SK-N-SH treated with all-trans-retinoic acid at 6 μM for 48 hours (cell line): Measurements from ENCODE around the gene TMEM263.

Experiments
- ATAC-seq: fragments of 200-7000 bp; cut with Tn5 transposase; 3 replicates; pipeline ENCODE4 v1.9.1; 2020; ENCODE audit warnings: mild to moderate bottlenecking, moderate library complexity
- BACH2 ChIP-seq: fragments of 250-450 bp; sonication (Bioruptor Pico); IDR thresholded peaks from 2 replicates; pipeline ENCODE4 v1.9.0; 2021; ENCODE audit warnings: mild to moderate bottlenecking, borderline replicate concordance
- CSDC2 ChIP-seq: fragments of 250-450 bp; sonication (Bioruptor Pico); IDR thresholded peaks from 2 replicates; pipeline ENCODE4 v1.5.0; 2020; ENCODE audit warnings: mild to moderate bottlenecking, moderate library complexity
- ESRRG ChIP-seq: fragments of 250-450 bp; sonication (Bioruptor Pico); IDR thresholded peaks from 2 replicates; pipeline ENCODE4 v1.6.1; 2021; ENCODE audit warnings: mild to moderate bottlenecking
- GLIS3 ChIP-seq: fragments of 250-450 bp; sonication (Bioruptor Pico); IDR thresholded peaks from 2 replicates; pipeline ENCODE4 v1.5.0; 2020; ENCODE audit warnings: mild to moderate bottlenecking, moderate library complexity
- ISL1 ChIP-seq: fragments of 250-450 bp; sonication (Bioruptor Pico); IDR thresholded peaks from 2 replicates; pipeline ENCODE4 v2.1.2; 2022; ENCODE audit warnings: mild to moderate bottlenecking, moderate library complexity
- OSR1 ChIP-seq: fragments of 250-450 bp; sonication (Bioruptor Pico); IDR thresholded peaks from 2 replicates; pipeline ENCODE4 v1.8.0; 2022; ENCODE audit warnings: moderate library complexity, mild to moderate bottlenecking, inconsistent platforms
- SNAI2 ChIP-seq: fragments of 250-450 bp; sonication (Bioruptor Pico); IDR thresholded peaks from 2 replicates; pipeline ENCODE4 v1.5.0; 2020; ENCODE audit warnings: mild to moderate bottlenecking, moderate library complexity
- TCF4 ChIP-seq: fragments of 250-450 bp; sonication (Bioruptor Pico); IDR thresholded peaks from 2 replicates; pipeline ENCODE4 v1.8.0; 2021; ENCODE audit warnings: mild to moderate bottlenecking, moderate library complexity, borderline replicate concordance
- TOX ChIP-seq: fragments of 250-450 bp; sonication (Bioruptor Pico); IDR thresholded peaks from 2 replicates; pipeline ENCODE4 v1.8.0; 2021; ENCODE audit warnings: mild to moderate bottlenecking, moderate library complexity, borderline replicate concordance
- ZC3H10 ChIP-seq: fragments of 250-450 bp; sonication (Bioruptor Pico); IDR thresholded peaks from 2 replicates; pipeline ENCODE4 v1.5.1; 2021; ENCODE audit warnings: mild to moderate bottlenecking, moderate library complexity
- ZFP3 ChIP-seq: fragments of 250-450 bp; sonication (Bioruptor Pico); IDR thresholded peaks from 2 replicates; pipeline ENCODE4 v1.5.0; 2020; ENCODE audit warnings: mild to moderate bottlenecking, moderate library complexity
- ZFP30 ChIP-seq: fragments of 450-650 bp; formaldehyde crosslinking; IDR thresholded peaks from 2 replicates; pipeline ENCODE4 v1.5.0; 2022; ENCODE audit warnings: mild to moderate bottlenecking, moderate library complexity
- ZNF565 ChIP-seq: fragments of 450-650 bp; formaldehyde crosslinking; conservative IDR thresholded peaks from 2 replicates; pipeline ENCODE4 v1.5.0; 2020; ENCODE audit warnings: low read depth, mild to moderate bottlenecking, moderate library complexity
- ZNF8 ChIP-seq: fragments of 450-650 bp; formaldehyde crosslinking; IDR thresholded peaks from 2 replicates; pipeline ENCODE4 v1.5.0; 2020; ENCODE audit warnings: mild to moderate bottlenecking, moderate library complexity
- TF ChIP-seq, protein P1 (sequence below): fragments of 250-450 bp; sonication (Bioruptor Pico); IDR thresholded peaks from 2 replicates; pipeline ENCODE4 v1.5.0; 2020; ENCODE audit warnings: mild to moderate bottlenecking, moderate library complexity
- TF ChIP-seq, protein P2 (sequence below): fragments of 250-450 bp; sonication (Bioruptor Pico); IDR thresholded peaks from 2 replicates; pipeline ENCODE4 v1.5.1; 2021; ENCODE audit warnings: mild to moderate bottlenecking, moderate library complexity
- TF ChIP-seq, protein P3 (sequence below): fragments of 250-450 bp; sonication (Bioruptor Pico); IDR thresholded peaks from 2 replicates; pipeline ENCODE4 v1.8.0; 2021; ENCODE audit warnings: low read depth, mild to moderate bottlenecking, moderate library complexity, borderline replicate concordance
- TF ChIP-seq, protein P4 (sequence below): fragments of 250-450 bp; sonication (Bioruptor Pico); IDR thresholded peaks from 2 replicates; pipeline ENCODE4 v1.5.1; 2020; ENCODE audit warnings: low read depth, mild to moderate bottlenecking, moderate library complexity

The TMEM263 gene

DNA sequence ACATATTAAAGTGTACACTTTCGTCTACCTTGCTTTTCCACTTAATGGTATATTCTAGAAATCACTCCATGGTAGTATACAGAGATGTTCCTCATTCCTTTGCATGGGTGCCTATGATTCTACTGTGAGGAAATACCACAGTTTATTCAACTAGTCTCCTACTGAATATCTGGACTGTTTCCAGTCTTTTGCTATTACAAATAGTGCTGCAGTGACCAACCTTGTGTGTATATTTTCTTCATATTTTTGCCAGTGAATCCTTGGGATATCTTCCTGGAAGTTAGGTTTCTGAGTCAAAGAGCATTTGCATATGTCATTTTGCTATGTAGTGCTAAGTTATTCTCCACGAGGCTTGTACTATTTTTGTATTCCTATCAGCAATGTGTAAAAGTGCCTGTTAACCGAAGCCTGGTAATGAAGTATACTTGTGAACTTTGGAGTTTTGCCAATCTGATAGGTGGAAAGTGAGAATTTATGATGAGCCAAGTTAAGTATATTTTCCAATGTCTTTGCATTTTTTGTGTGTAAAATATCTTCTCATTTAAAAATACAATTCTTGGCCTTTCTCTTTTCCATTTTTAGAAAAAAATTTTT, 31.3 kb upstream of the TMEM263 start:
- no peak for TF ChIP-seq TOX (CRISPR knock-in tag)
- no peak for TF ChIP-seq CSDC2 (CRISPR knock-in tag)
- TF ChIP-seq ZNF565 (CRISPR knock-in tag): no peak
- no peak for TF ChIP-seq SNAI2 (CRISPR knock-in tag)
- no peak for TF ChIP-seq GLIS3 (CRISPR knock-in tag)
- no peak for TF ChIP-seq ESRRG (CRISPR knock-in tag)
- TF ChIP-seq OSR1 (CRISPR knock-in tag): no peak
- no peak for TF ChIP-seq ZC3H10 (CRISPR knock-in tag)
- TF ChIP-seq, protein P1, sequence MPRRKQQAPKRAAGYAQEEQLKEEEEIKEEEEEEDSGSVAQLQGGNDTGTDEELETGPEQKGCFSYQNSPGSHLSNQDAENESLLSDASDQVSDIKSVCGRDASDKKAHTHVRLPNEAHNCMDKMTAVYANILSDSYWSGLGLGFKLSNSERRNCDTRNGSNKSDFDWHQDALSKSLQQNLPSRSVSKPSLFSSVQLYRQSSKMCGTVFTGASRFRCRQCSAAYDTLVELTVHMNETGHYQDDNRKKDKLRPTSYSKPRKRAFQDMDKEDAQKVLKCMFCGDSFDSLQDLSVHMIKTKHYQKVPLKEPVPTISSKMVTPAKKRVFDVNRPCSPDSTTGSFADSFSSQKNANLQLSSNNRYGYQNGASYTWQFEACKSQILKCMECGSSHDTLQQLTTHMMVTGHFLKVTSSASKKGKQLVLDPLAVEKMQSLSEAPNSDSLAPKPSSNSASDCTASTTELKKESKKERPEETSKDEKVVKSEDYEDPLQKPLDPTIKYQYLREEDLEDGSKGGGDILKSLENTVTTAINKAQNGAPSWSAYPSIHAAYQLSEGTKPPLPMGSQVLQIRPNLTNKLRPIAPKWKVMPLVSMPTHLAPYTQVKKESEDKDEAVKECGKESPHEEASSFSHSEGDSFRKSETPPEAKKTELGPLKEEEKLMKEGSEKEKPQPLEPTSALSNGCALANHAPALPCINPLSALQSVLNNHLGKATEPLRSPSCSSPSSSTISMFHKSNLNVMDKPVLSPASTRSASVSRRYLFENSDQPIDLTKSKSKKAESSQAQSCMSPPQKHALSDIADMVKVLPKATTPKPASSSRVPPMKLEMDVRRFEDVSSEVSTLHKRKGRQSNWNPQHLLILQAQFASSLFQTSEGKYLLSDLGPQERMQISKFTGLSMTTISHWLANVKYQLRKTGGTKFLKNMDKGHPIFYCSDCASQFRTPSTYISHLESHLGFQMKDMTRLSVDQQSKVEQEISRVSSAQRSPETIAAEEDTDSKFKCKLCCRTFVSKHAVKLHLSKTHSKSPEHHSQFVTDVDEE: no peak
- TF ChIP-seq, protein P2, sequence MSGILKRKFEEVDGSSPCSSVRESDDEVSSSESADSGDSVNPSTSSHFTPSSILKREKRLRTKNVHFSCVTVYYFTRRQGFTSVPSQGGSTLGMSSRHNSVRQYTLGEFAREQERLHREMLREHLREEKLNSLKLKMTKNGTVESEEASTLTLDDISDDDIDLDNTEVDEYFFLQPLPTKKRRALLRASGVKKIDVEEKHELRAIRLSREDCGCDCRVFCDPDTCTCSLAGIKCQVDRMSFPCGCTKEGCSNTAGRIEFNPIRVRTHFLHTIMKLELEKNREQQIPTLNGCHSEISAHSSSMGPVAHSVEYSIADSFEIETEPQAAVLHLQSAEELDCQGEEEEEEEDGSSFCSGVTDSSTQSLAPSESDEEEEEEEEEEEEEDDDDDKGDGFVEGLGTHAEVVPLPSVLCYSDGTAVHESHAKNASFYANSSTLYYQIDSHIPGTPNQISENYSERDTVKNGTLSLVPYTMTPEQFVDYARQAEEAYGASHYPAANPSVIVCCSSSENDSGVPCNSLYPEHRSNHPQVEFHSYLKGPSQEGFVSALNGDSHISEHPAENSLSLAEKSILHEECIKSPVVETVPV (CRISPR knock-in tag): no peak
- no peak for TF ChIP-seq ZFP30 (CRISPR knock-in tag)

DNA sequence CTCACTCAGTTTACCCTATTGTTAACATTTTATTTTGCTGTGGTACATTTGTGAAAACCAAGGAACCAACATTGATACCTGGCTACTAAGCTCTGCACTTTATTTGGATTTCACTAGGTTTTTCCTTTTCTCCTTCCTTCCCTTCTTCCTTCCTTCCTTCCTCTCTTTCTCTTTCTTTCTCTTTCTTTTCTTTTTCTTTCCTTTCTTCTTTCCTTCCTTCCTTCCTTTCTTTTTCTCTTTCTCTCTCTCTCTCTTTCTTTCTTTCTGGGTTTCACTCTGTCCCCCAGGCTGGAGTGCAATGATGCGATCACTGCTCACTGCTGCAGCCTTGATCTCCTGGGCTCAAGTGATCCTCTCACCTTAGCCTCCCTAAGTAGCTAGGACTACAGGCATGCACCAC, 29.1 kb upstream of the TMEM263 start:
- TF ChIP-seq BACH2 (no peak), ZFP3 (no peak), SNAI2 (CRISPR knock-in tag) (no peak), ISL1 (CRISPR knock-in tag) (no peak)
- TF ChIP-seq, protein P1: no peak
- TF ChIP-seq, protein P2 (CRISPR knock-in tag): no peak
- ATAC-seq: no peak

More for the DNA sequence above, 31.3 kb upstream of the TMEM263 start:
- no peak for ATAC-seq

DNA sequence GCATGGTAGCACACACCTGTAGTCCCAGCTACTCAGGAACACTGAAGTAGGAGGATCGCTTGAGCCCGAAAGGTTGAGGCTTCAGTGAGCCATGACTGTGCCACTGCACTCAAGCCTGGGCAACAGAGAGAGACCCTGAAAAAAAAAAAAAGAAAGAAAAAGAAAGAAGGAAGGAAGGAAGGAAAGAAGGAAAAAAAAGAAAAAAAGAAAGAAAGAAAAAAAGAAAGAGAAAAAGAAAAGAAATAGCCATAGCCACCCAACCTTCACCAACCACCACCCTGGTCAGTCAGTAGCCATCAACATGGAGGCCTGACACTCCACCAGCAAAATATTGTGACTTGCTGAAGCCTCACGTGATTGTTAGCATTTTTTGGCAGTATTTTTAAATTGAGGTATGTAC, 21.4 kb upstream of the TMEM263 start:
- no peak for ATAC-seq
- TF ChIP-seq ZNF8 (CRISPR knock-in tag) (no peak), TCF4 (CRISPR knock-in tag) (no peak), TOX (CRISPR knock-in tag) (no peak), SNAI2 (CRISPR knock-in tag) (no peak), CSDC2 (CRISPR knock-in tag) (no peak)
- TF ChIP-seq, protein P1: no peak
- TF ChIP-seq, protein P3, sequence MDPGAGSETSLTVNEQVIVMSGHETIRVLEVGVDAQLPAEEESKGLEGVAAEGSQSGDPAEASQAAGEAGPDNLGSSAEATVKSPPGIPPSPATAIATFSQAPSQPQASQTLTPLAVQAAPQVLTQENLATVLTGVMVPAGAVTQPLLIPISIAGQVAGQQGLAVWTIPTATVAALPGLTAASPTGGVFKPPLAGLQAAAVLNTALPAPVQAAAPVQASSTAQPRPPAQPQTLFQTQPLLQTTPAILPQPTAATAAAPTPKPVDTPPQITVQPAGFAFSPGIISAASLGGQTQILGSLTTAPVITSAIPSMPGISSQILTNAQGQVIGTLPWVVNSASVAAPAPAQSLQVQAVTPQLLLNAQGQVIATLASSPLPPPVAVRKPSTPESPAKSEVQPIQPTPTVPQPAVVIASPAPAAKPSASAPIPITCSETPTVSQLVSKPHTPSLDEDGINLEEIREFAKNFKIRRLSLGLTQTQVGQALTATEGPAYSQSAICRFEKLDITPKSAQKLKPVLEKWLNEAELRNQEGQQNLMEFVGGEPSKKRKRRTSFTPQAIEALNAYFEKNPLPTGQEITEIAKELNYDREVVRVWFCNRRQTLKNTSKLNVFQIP: no peak
- TF ChIP-seq, protein P2 (CRISPR knock-in tag): no peak
- TF ChIP-seq, protein P4, sequence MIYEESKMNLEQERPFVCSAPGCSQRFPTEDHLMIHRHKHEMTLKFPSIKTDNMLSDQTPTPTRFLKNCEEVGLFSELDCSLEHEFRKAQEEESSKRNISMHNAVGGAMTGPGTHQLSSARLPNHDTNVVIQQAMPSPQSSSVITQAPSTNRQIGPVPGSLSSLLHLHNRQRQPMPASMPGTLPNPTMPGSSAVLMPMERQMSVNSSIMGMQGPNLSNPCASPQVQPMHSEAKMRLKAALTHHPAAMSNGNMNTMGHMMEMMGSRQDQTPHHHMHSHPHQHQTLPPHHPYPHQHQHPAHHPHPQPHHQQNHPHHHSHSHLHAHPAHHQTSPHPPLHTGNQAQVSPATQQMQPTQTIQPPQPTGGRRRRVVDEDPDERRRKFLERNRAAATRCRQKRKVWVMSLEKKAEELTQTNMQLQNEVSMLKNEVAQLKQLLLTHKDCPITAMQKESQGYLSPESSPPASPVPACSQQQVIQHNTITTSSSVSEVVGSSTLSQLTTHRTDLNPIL: no peak
